ENCODE results near the gene CIPC. TPM values are rescaled to one million over a fixed set of nuclear protein-coding genes. Genes with fewer than 3 reads are reported as not detected.
A peak's percentile ranks its signal among the peaks of the same experiment; 100 is the strongest.

CIPC gene
- total and polyA plus RNA-seq, 2 of the 4 experiments (the other 2 are of a cell fraction) = 6.6 to 12.9 TPM

GRCh38 chr14:77062261-77062660, 35.8 kb upstream of the CIPC start:
- ChIA-PET CTCF (interaction anchor here (0.6 kb wide), 1 partner anchor 149 kb away, joined by 4 read pairs; no protein-coding TSS in a partner anchor), POLR2A (ENCODE audit: unreplicated experiment) (no interaction called here)
- Histone ChIP-seq H3K18ac (ENCODE audit: low read depth, low read length) (no peak overlapping the region), H2BK120ac (ENCODE audit: low read depth, low read length) (no peak overlapping the region), H2AFZ (replicated peaks; ENCODE audit: low read length, poor library complexity) (no peak overlapping the region), H2AK9ac (replicated peaks; ENCODE audit: low read depth, low read length, poor library complexity) (peak overlapping the region; percentile 45), H3K27ac (ENCODE audit: insufficient read depth, low read length) (no peak overlapping the region), H4K5ac (ENCODE audit: low read depth, low read length) (no peak overlapping the region), H2AK5ac (ENCODE audit: low read depth, low read length) (no peak overlapping the region; the same call in 1 of the 2 replicates), H3K27me3 (ENCODE audit: control insufficient read depth, insufficient read depth, low read length) (no peaks in the 10 kb centered on the region), H2BK15ac (ENCODE audit: low read depth, low read length) (no peak overlapping the region), H3K4me1 (ENCODE audit: control insufficient read depth, insufficient read depth, low read length) (peaks cover 7% of the 10 kb centered on the region), H4K8ac (ENCODE audit: low read depth in 2 of 2, low read length in 2 of 2) (no peak overlapping the region), H3K56ac (ENCODE audit: extremely low read depth, insufficient read depth, low read length) (no peak overlapping the region), H3K79me1 (ENCODE audit: low read depth in 1 of 2, low read length in 2 of 2) (no peaks in the 10 kb centered on the region), H2BK20ac (ENCODE audit: low read depth, low read length) (no peak overlapping the region), H3K4me3 (ENCODE audit: insufficient read depth, low read depth, low read length) (no peak overlapping the region), H3K36me3 (ENCODE audit: control insufficient read depth, insufficient read depth, low read length) (no peaks in the 10 kb centered on the region), H2BK5ac (ENCODE audit: low read depth, low read length, poor library complexity, severe bottlenecking) (no peak overlapping the region), H3K9me3 (ENCODE audit: control insufficient read depth, insufficient read depth, low read length) (no peaks in the 10 kb centered on the region), H4K20me1 (ENCODE audit: insufficient read depth, low read length) (no peaks in the 10 kb centered on the region), H3K9ac (ENCODE audit: low read depth, low read length) (no peak overlapping the region), H3K23ac (ENCODE audit: low read depth, low read length) (no peak overlapping the region), H4K91ac (ENCODE audit: insufficient read depth, low read depth, low read length) (no peak overlapping the region), H3K9me1 (ENCODE audit: insufficient read depth, low read length) (no peaks in the 10 kb centered on the region), H3K4ac (ENCODE audit: low read depth, low read length) (no peak overlapping the region), H3K4me2 (ENCODE audit: low read depth, low read length) (no peak overlapping the region), H3K14ac (replicated peaks; ENCODE audit: low read depth, low read length) (no peak overlapping the region)
- intact Hi-C loops (cut with micrococcal nuclease) = no loop called here
- DNase-seq (no peak), ATAC-seq (ENCODE audit: low read depth) (no peak)
- WGBS, 2 experiments (ENCODE audit: extremely low coverage in 2 of 2, insufficient read length in 1 of 2) = 100% methylated on average over 3 of the region's 3 CpGs; no CpG with 5 or more reads in 1 of the 2 experiments
- in situ Hi-C loops (cut with MboI; ENCODE audit: low sequenced_read_pairs) = loop anchor here (5.0 to 25.0 kb wide), 2 partner anchors 150 to 1075 kb away; partner anchors contain the start of genes IFT43 and TGFB3
- dilution Hi-C loops (cut with HindIII; ENCODE audit: low sequenced_read_pairs, unreplicated experiment) = no loop called here
- no TSS peak for BruUV-seq (replicated peaks)
- TF ChIP-seq CTCF (conservative IDR thresholded peaks at IDR 0.05; ENCODE audit: low read depth, low read length) (no peak), BHLHE40 (IDR thresholded peaks at IDR 0.05; ENCODE audit: low read depth, low read length) (no peak), SMC3 (IDR thresholded peaks at IDR 0.05; ENCODE audit: low read depth, low read length) (no peak), MAZ (IDR thresholded peaks at IDR 0.05; ENCODE audit: borderline replicate concordance, low read depth, low read length) (no peak), MXI1 (IDR thresholded peaks at IDR 0.05; ENCODE audit: borderline replicate concordance, low read depth, low read length) (no peak), ELK1 (IDR thresholded peaks at IDR 0.05; ENCODE audit: borderline replicate concordance, low read depth, low read length) (no peak), MAFK (IDR thresholded peaks at IDR 0.05; ENCODE audit: low read depth, low read length) (no peak)

Measured in IMR-90 (cell line).